HepG2 (cell line): ENCODE data around the gene SFT2D1. TPM values are rescaled to one million over a fixed set of nuclear protein-coding genes. Genes with fewer than 3 reads are reported as not detected.

Experiments
- ARHGAP35 ChIP-seq: sonication (generic); formaldehyde crosslinking; IDR thresholded peaks from 2 replicates; pipeline ENCODE4 v1.9.0; 2022; ENCODE audit warnings: mild to moderate bottlenecking, inconsistent platforms, moderate library complexity, missing genetic modification reagents, borderline replicate concordance
- FUBP1 ChIP-seq: sonication (generic); formaldehyde crosslinking; IDR thresholded peaks from 2 replicates; pipeline ENCODE4 v1.5.1; 2020; ENCODE audit warnings: missing genetic modification reagents, mild to moderate bottlenecking, borderline replicate concordance
- GATAD1 ChIP-seq: IDR thresholded peaks from 2 replicates; pipeline ENCODE4 v1.6.1; 2016; ENCODE audit warnings: missing genetic modification reagents, missing compliant biosample characterization
- GRHL1 ChIP-seq: sonication (generic); formaldehyde crosslinking; conservative IDR thresholded peaks from 2 replicates; pipeline ENCODE4 v1.8.0; 2022; ENCODE audit warnings: missing genetic modification reagents
- HMGXB4 ChIP-seq, 2 experiments: sonication (generic) in 1 of 2; formaldehyde crosslinking in 1 of 2; IDR thresholded peaks; 2 replicates each; pipeline versions ENCODE4 v1.4.0 to v1.6.1; 2018 to 2020; ENCODE audit warnings: missing genetic modification reagents in 2 of 2, borderline replicate concordance in 1 of 2, low read depth in 1 of 2, mild to moderate bottlenecking in 1 of 2, missing biosample characterization in 1 of 2
- HNF1A ChIP-seq, 2 experiments: sonication (generic) in 1 of 2; formaldehyde crosslinking in 1 of 2; IDR thresholded peaks; 2 replicates each; pipeline versions ENCODE4 v1.4.0 to v1.6.1; 2016 to 2020; ENCODE audit warnings: borderline replicate concordance in 1 of 2, low read depth in 1 of 2, mild to moderate bottlenecking in 1 of 2, missing genetic modification reagents in 1 of 2
- LBX2 ChIP-seq: sonication (generic); formaldehyde crosslinking; IDR thresholded peaks from 2 replicates; pipeline ENCODE4 v1.5.0; 2020; ENCODE audit warnings: missing genetic modification reagents, mild to moderate bottlenecking, borderline replicate concordance
- RFX5 ChIP-seq: IDR thresholded peaks from 2 replicates; pipeline ENCODE4 v1.6.1; 2011; ENCODE audit warnings: low read depth, low read length, improper control_type of control experiment
- ZNF24 ChIP-seq: fragments of 450-650 bp; IDR thresholded peaks from 2 replicates; pipeline ENCODE4 v1.6.1; 2017; ENCODE audit warnings: antibody characterized with exemption, mild to moderate bottlenecking
- ZNF3 ChIP-seq: IDR thresholded peaks from 2 replicates; pipeline ENCODE4 v1.7.0; 2017; ENCODE audit warnings: inconsistent platforms
- ZNF512 ChIP-seq: sonication (generic); formaldehyde crosslinking; IDR thresholded peaks from 2 replicates; pipeline ENCODE4 v1.4.0; 2020; ENCODE audit warnings: mild to moderate bottlenecking, missing genetic modification reagents
- ZNF580 ChIP-seq: IDR thresholded peaks from 2 replicates; pipeline ENCODE4 v1.6.1; 2016; ENCODE audit warnings: low read depth, borderline replicate concordance
- ZNF7 ChIP-seq: IDR thresholded peaks from 2 replicates; pipeline ENCODE4 v1.6.1; 2016; ENCODE audit warnings: missing biosample characterization, missing genetic modification reagents
- ZSCAN20 ChIP-seq: sonication (generic); formaldehyde crosslinking; IDR thresholded peaks from 2 replicates; pipeline ENCODE4 v1.4.0; 2020; ENCODE audit warnings: missing genetic modification reagents, mild to moderate bottlenecking, borderline replicate concordance
- polyA plus RNA-seq, 8 experiments: library from polyadenylated mRNA; depleted of rRNA in 3 of 8; stranded (reverse) in 7 of 8; unstranded in 1 of 8; fragments of >200 nt; fragmentation: Illumina TruSeq in 4 of 8; extraction: Trizol in 4 of 8; gene quantifications; 2 replicates each; pipeline versions ENCODE4 v1.2.1 to v1.2.3, GENCODE V29; 2011 to 2016; ENCODE audit warnings: low read depth in 4 of 8, missing spikeins in 1 of 8, mixed read lengths in 1 of 8; ENCODE audit not compliant: insufficient read depth in 1 of 8
- total RNA-seq, 5 experiments: library from RNA; depleted of rRNA; stranded (reverse); fragments of >200 nt; fragmentation: Illumina TruSeq; extraction: Trizol; gene quantifications; 2 replicates each; pipeline ENCODE4 v1.2.3, GENCODE V29; 2016; ENCODE audit warnings: low read depth in 1 of 5

The SFT2D1 gene
- total and polyA plus RNA-seq, 2 of the 13 experiments (the other 11 are each of a cell fraction or from before 2014, with no cell fraction given) = 115 to 147 TPM

- TF ChIP-seq FUBP1 (CRISPR knock-in tag) (no peak), GATAD1 (peak; percentile 78), ZNF3 (no peak), ARHGAP35 (CRISPR knock-in tag) (peak; percentile 72; the same call in 1 of the 2 replicates), LBX2 (CRISPR knock-in tag) (peak; percentile 83; the same call in 1 of the 2 replicates), GRHL1 (no peak), ZNF7 (no peak), ZNF512 (CRISPR knock-in tag) (no peak; the same call in 1 of the 2 replicates), HMGXB4 (CRISPR knock-in tag; IDR thresholded peaks at IDR 0.05; ENCODE audit: borderline replicate concordance in 1 of 2, low read depth in 1 of 2) (peak; percentile 99), ZSCAN20 (CRISPR knock-in tag) (0 out of 2 replicates have a peak, but pooled peaks have one; percentile 20), ZNF24 (0 out of 2 replicates have a peak, but pooled peaks have one; percentile 20), ZNF580 (peak; percentile 95; the same call in 1 of the 2 replicates), HNF1A (IDR thresholded peaks at IDR 0.05; ENCODE audit: low read depth) (no peak), HNF1A (CRISPR knock-in tag; IDR thresholded peaks at IDR 0.05; ENCODE audit: borderline replicate concordance) (no peak; the same call in 1 of the 2 replicates), RFX5 (no peak)
Measured at GRCh38 chr6:166381733-166382499, 39.6 kb upstream of the SFT2D1 start (continued).
